NCI-H1417 (cell line): ENCODE results near the gene CYP39A1.

Source experiments
- DNase-seq, 3 experiments: peaks; one replicate each; lab custom pipeline; 2025; lab: John Stamatoyannopoulos, UW

CYP39A1 gene

DNA sequence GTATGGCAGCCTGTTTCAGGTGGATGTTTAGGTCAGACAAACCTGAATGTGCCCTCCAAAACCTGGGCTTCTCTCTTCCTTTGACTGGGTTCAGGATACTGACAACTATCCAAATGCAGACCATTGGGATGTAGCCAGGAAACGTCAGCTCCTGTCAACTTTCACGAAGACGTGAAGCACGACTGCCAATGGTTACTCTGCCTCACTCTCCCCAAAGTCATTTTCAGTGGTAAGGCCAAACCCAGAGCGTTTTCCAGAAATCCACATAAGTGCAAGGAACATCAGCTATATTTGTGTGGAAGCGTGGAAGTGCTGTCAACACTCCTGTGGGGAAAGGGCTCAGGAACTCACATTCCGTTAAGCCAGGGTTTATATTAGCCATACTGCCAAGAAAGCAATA, 141.3 kb downstream of the CYP39A1 start:
- no peak for DNase-seq

DNA sequence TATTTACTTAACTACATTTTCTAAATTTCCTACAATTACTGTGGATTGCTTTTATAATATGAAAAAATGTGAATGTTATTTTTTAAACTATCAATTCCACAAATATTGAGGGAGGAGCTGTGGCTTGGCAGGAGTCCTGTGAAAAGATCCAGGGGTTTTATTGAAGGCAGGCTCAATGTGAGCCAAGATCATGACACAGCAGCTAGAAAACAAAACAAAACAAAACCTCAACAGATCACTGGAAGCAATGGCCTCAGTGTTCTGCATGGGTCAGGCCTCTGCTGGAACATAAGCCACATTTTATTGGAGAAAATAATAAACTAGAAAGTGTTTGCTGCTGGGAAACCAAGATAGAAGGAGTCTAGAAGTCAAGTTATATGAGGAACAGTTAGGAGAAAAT, 142.0 kb downstream of the CYP39A1 start:
- no peak for DNase-seq

DNA sequence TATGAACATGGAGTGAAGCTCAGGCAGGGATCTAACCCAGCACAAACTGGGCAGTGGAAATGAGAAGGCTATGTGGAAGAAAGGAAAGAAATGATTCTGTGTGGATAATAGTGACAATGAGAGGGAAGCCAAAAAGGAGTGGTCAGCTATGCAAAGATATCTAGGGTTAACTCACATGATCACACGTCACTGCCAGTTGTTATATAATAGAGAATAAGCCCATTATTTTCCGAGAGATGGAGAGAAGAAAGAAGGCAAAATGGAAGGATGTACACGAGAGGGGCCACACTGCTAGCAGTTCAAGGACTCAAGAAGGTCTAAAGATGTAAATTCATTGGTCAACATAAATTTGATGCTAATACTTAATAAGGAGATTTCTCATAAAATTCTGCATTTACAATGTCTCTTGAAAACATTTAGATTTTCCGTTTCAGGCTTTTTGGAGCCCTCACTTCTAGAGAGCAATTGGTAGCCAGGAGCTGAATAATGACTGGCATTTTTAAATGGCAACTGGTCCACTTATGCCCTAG, 142.6 kb downstream of the CYP39A1 start:
- DNase-seq, result no peak

- DNase-seq, result no peak
Observed at GRCh38 chr6:46509063-46509462, 143.6 kb downstream of the CYP39A1 start.

DNA sequence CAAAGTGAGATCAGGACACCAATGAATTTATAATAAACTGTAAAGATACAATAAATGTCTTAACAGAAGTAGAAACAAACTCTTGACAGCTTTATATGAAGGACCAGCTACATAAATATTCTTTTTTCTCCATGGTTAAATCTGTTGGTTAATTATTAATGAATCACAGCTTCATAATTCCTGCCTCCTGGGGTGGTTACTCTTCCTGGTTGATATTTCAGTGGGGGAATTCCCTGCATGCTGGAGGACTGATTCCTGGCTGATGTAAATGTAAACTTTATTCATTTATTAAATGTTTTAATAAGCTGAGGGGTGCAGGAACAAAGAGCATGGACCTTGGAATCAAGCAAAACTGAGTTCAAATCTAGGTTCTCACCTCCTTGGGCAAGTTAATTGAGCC, 145.2 kb downstream of the CYP39A1 start:
- no peak for DNase-seq

DNA sequence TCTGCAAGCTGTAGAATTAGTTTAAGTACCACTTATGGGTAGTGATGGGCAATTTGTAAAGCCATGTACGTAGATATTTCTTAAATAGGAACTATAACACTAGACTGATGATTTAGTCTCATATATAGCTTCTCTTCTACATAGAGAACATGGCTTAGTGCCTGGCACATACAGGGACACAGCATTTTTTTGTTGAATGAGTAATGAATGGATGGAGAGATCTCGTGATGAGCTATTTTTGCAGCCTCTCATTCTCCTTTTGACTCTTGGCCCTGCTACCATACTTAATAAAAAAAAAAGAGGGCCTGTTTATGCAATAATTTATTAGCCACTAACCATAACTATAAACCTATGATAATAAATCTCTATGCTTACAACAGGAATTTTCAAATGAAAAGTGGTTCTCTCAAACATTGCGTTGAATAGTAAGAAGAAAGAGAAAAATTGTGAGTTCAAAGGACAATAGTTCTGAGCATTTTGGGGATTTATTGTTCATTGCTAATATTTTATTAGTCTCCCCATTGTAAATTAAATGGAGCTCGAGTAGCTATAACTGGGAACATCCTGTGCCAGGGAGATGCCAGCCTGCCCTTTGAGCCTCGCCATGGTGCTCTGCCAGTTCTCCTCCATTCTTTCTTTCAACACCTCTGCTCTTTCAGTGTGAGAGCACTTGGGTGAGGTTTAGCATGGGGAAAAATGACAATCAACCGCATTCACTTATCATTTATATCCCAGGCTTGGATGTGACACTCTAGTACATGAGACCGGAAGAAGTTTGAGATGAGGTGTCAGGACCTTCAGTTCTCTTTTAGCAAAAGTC, 146.7 kb downstream of the CYP39A1 start:
- DNase-seq, result no peak

- DNase-seq, result no peak
Observed at GRCh38 chr6:46504242-46504641, 148.4 kb downstream of the CYP39A1 start.

DNA sequence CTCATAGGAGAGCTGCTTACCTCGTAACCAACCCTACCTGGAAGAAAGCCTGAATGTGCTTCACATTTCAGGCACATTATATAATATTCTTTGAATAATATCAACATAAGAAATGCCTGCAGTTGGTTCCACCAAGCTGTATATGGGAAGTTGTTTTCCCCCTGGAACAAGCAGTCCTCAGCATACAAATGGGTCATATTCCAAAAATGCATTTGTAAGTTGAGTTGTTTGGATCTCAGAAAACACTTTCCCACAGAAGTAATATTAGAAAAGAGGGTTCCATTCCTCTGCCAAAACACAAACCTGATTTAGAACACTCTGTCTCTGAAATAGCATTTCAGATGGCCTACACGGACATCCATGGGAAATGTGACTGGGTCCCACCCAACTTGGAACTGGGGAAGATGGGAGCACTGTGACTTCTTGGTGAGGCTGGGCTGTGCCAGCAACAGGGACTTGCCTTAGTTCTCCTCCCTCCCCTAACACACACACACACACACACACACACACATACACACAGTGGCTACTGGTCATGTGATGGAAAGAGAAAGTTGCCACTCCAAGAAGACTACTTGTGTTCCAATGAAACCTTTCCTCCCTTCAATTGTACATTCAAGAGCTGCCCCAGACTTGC, 150.0 kb downstream of the CYP39A1 start:
- no peak for DNase-seq

- DNase-seq, result no peak
Observed at GRCh38 chr6:46501136-46502089, 151.2 kb downstream of the CYP39A1 start.

- DNase-seq, result no peak
Observed at GRCh38 chr6:46500382-46500781, 152.2 kb downstream of the CYP39A1 start.
